SIG-M5 (cell line): ENCODE measurements around the gene VPS37C.

Experiments
- DNase-seq: peaks from one replicate; lab custom pipeline; 2025; lab: John Stamatoyannopoulos, UW

Gene VPS37C

GRCh38 chr11:61154528-61154927, 6.7 kb downstream of the VPS37C start:
- no peak for DNase-seq

GRCh38 chr11:61153593-61154095, 7.6 kb downstream of the VPS37C start:
- DNase-seq = no peak

GRCh38 chr11:61152816-61153592, 8.2 kb downstream of the VPS37C start:
- no peak for DNase-seq

GRCh38 chr11:61151545-61152252, 9.5 kb downstream of the VPS37C start:
- no peak for DNase-seq

GRCh38 chr11:61150706-61151544, 10.3 kb downstream of the VPS37C start:
- no peak for DNase-seq

GRCh38 chr11:61149624-61150615, 11.3 kb downstream of the VPS37C start:
- no peak for DNase-seq

- DNase-seq = no peak
Observed at GRCh38 chr11:61147791-61148620, 13.2 kb downstream of the VPS37C start.

- no peak for DNase-seq
Observed at GRCh38 chr11:61147271-61147670, 14.0 kb downstream of the VPS37C start.

GRCh38 chr11:61146416-61146815, 14.8 kb downstream of the VPS37C start:
- DNase-seq = no peak

GRCh38 chr11:61145228-61146005, 15.8 kb downstream of the VPS37C start:
- no peak for DNase-seq

GRCh38 chr11:61144511-61145179, 16.6 kb downstream of the VPS37C start:
- no peak for DNase-seq

GRCh38 chr11:61142424-61142823, 18.8 kb downstream of the VPS37C start:
- no peak for DNase-seq

GRCh38 chr11:61141601-61142028, 19.6 kb downstream of the VPS37C start:
- DNase-seq = no peak

- no peak for DNase-seq
Observed at GRCh38 chr11:61140416-61140815, 20.8 kb downstream of the VPS37C start.

GRCh38 chr11:61139387-61139786, 21.8 kb downstream of the VPS37C start:
- DNase-seq = no peak

GRCh38 chr11:61138935-61139334, 22.3 kb downstream of the VPS37C start:
- no peak for DNase-seq

GRCh38 chr11:61134801-61135257, 26.4 kb downstream of the VPS37C start:
- DNase-seq = no peak

GRCh38 chr11:61133956-61134662, 27.1 kb downstream of the VPS37C start:
- no peak for DNase-seq
